SU-DHL-6 (cell line): ENCODE measurements around the gene RAP1GAP2.

Source experiments
- H2AFZ ChIP-seq: fragments of 200-600 bp; sonication (generic); 2 replicates; pipeline ENCODE4 v1.6.1; 2014; ENCODE audit warnings: low read depth, mild to moderate bottlenecking, moderate library complexity, mixed read lengths, antibody characterized with exemption, low read length; ENCODE audit not compliant: severe bottlenecking
- H3F3A ChIP-seq: fragments of 200-600 bp; shearing (Covaris generic); 2 replicates; pipeline ENCODE4 v1.6.0; 2016; ENCODE audit warnings: antibody characterized with exemption, mild to moderate bottlenecking; ENCODE audit not compliant: insufficient read depth
- H3K27ac ChIP-seq: fragments of 200-600 bp; sonication (generic); 2 replicates; pipeline ENCODE4 v1.5.1; 2016; ENCODE audit warnings: low read depth, mild to moderate bottlenecking, low read length, moderate library complexity, mixed read lengths
- H3K27me3 ChIP-seq: fragments of 200-600 bp; sonication (generic), shearing (Covaris generic); 2 replicates; pipeline ENCODE4 v1.6.0; 2014; ENCODE audit warnings: mild to moderate bottlenecking, low read length
- H3K36me3 ChIP-seq: fragments of 200-600 bp; sonication (generic); 2 replicates; pipeline ENCODE4 v1.6.1; 2014; ENCODE audit warnings: mild to moderate bottlenecking, low read length, mixed read lengths
- H3K4me2 ChIP-seq: fragments of 300-600, 200-600 bp; shearing (Covaris generic), sonication (generic); 2 replicates; pipeline ENCODE4 v1.6.0; 2014; ENCODE audit warnings: low read length, low read depth, mild to moderate bottlenecking; ENCODE audit not compliant: poor library complexity, severe bottlenecking
- H3K4me3 ChIP-seq: fragments of 200-600 bp; sonication (generic); 2 replicates; pipeline ENCODE4 v1.5.1; 2014; ENCODE audit warnings: antibody characterized with exemption, low read length, mild to moderate bottlenecking, mixed read lengths; ENCODE audit not compliant: insufficient read depth, poor library complexity, severe bottlenecking
- H3K79me2 ChIP-seq: fragments of 200-600 bp; sonication (generic); 2 replicates; pipeline ENCODE4 v1.6.1; 2014; ENCODE audit warnings: mild to moderate bottlenecking, low read length, moderate library complexity; ENCODE audit not compliant: insufficient read depth
- H3K9ac ChIP-seq: fragments of 200-600 bp; sonication (generic); 2 replicates; pipeline ENCODE4 v1.7.0; 2014; ENCODE audit warnings: mild to moderate bottlenecking, low read length
- H3K9me2 ChIP-seq: fragments of 200-600 bp; sonication (generic); replicated peaks from 2 replicates; pipeline ENCODE4 v1.6.1; 2014; ENCODE audit warnings: low read length; ENCODE audit not compliant: insufficient read depth
- H3K9me3 ChIP-seq: fragments of 200-600 bp; sonication (generic); 2 replicates; pipeline ENCODE4 v1.6.1; 2014; ENCODE audit warnings: low read length, mixed read lengths; ENCODE audit not compliant: insufficient read depth
- H4K20me1 ChIP-seq: fragments of 200-600 bp; sonication (generic); 2 replicates; pipeline ENCODE4 v1.6.1; 2014; ENCODE audit warnings: low read depth, mild to moderate bottlenecking, antibody characterized with exemption, low read length, moderate library complexity, mixed read lengths
- CTCF ChIP-seq: fragments of 200-600 bp; sonication (generic); IDR thresholded peaks from one replicate; pipeline ENCODE4 v1.5.1; 2017; ENCODE audit warnings: antibody characterized with exemption, mild to moderate bottlenecking, low read length, moderate library complexity; ENCODE audit not compliant: insufficient read depth, poor library complexity, severe bottlenecking
- EZH2phosphoT487 ChIP-seq: fragments of 200-600 bp; sonication (generic), shearing (Covaris generic); conservative IDR thresholded peaks from 2 replicates; pipeline ENCODE4 v1.6.1; 2018; ENCODE audit warnings: mild to moderate bottlenecking, antibody characterized with exemption, low read length, moderate library complexity, mixed read lengths

The RAP1GAP2 gene

GRCh38 chr17:2798678-2799077, 2.4 kb downstream of the RAP1GAP2 start:
- no peaks in the 10 kb centered on the region for H3F3A ChIP-seq
- TF ChIP-seq EZH2phosphoT487, result no peak
- TF ChIP-seq CTCF, result no peak
- H3K27me3 ChIP-seq, result no peaks in the 10 kb centered on the region
- H3K36me3 ChIP-seq, result no peaks in the 10 kb centered on the region
- no peak overlapping the region for H2AFZ ChIP-seq
- no peaks in the 10 kb centered on the region for H4K20me1 ChIP-seq
- H3K4me2 ChIP-seq, result no peak overlapping the region
- H3K4me3 ChIP-seq, result no peak overlapping the region
- no peaks in the 10 kb centered on the region for H3K9me3 ChIP-seq
- H3K9ac ChIP-seq, result no peak overlapping the region
- no peaks in the 10 kb centered on the region for H3K79me2 ChIP-seq
- no peaks in the 10 kb centered on the region for H3K9me2 ChIP-seq
- H3K27ac ChIP-seq, result no peak overlapping the region

GRCh38 chr17:2799653-2800052, 3.4 kb downstream of the RAP1GAP2 start:
- Histone ChIP-seq H3F3A (no peaks in the 10 kb centered on the region), H3K9me2 (no peaks in the 10 kb centered on the region), H3K36me3 (no peaks in the 10 kb centered on the region), H4K20me1 (no peaks in the 10 kb centered on the region), H3K27me3 (no peaks in the 10 kb centered on the region), H3K9ac (no peak overlapping the region), H3K9me3 (no peaks in the 10 kb centered on the region), H3K4me3 (no peak overlapping the region), H2AFZ (no peak overlapping the region), H3K4me2 (no peak overlapping the region), H3K79me2 (no peaks in the 10 kb centered on the region), H3K27ac (no peak overlapping the region)
- TF ChIP-seq EZH2phosphoT487 (no peak), CTCF (no peak)

GRCh38 chr17:2800367-2800766, 4.1 kb downstream of the RAP1GAP2 start:
- Histone ChIP-seq H3F3A (no peaks in the 10 kb centered on the region), H4K20me1 (no peaks in the 10 kb centered on the region), H3K36me3 (no peaks in the 10 kb centered on the region), H2AFZ (no peak overlapping the region), H3K27me3 (no peaks in the 10 kb centered on the region), H3K27ac (no peak overlapping the region), H3K4me2 (no peak overlapping the region), H3K79me2 (no peaks in the 10 kb centered on the region), H3K9me3 (no peaks in the 10 kb centered on the region), H3K9me2 (no peaks in the 10 kb centered on the region), H3K4me3 (no peak overlapping the region), H3K9ac (no peak overlapping the region)
- TF ChIP-seq CTCF (no peak), EZH2phosphoT487 (no peak)

- H3K79me2 ChIP-seq, result no peaks in the 10 kb centered on the region
- no peak overlapping the region for H3K4me3 ChIP-seq
- H4K20me1 ChIP-seq, result no peaks in the 10 kb centered on the region
- TF ChIP-seq CTCF (no peak), EZH2phosphoT487 (no peak)
- H3K27ac ChIP-seq, result no peak overlapping the region
- H3K27me3 ChIP-seq, result no peaks in the 10 kb centered on the region
- no peaks in the 10 kb centered on the region for H3F3A ChIP-seq
- H3K9me3 ChIP-seq, result no peaks in the 10 kb centered on the region
- H3K4me2 ChIP-seq, result no peak overlapping the region
- no peak overlapping the region for H3K9ac ChIP-seq
- H3K9me2 ChIP-seq, result no peaks in the 10 kb centered on the region
- H2AFZ ChIP-seq, result no peak overlapping the region
- H3K36me3 ChIP-seq, result no peaks in the 10 kb centered on the region
Observed at GRCh38 chr17:2801841-2802240, 5.6 kb downstream of the RAP1GAP2 start.
